ENCODE measurements around the gene MMP23B.

The MMP23B gene

GRCh38 chr1:1609822-1610485 lies 22.0 kb upstream of the MMP23B start:
- Mint-ChIP-seq H3K36me3 (ENCODE audit: low read depth) (peaks cover 5% of the 10 kb centered on the region), H3K4me3 (no peak overlapping the region), H3K9me3 (no peaks in the 10 kb centered on the region), H3K27ac (no peak overlapping the region), H3K4me1 (ENCODE audit: low read depth) (peaks cover 37% of the 10 kb centered on the region), H3K27me3 (no peaks in the 10 kb centered on the region)
- intact Hi-C loops (cut with micrococcal nuclease), result no loop called here

GRCh38 chr1:1610796-1611195 lies 21.2 kb upstream of the MMP23B start:
- no peak overlapping the region for H3K27ac Mint-ChIP-seq
- H3K4me3 Mint-ChIP-seq, result no peak overlapping the region
- no peaks in the 10 kb centered on the region for H3K27me3 Mint-ChIP-seq
- H3K9me3 Mint-ChIP-seq, result no peaks in the 10 kb centered on the region
- peaks cover 38% of the 10 kb centered on the region for H3K4me1 Mint-ChIP-seq (ENCODE audit: low read depth)
- intact Hi-C loops (cut with micrococcal nuclease), result no loop called here
- H3K36me3 Mint-ChIP-seq (ENCODE audit: low read depth), result peaks cover 13% of the 10 kb centered on the region

- Mint-ChIP-seq H3K27me3 (no peaks in the 10 kb centered on the region), H3K4me3 (no peak overlapping the region), H3K9me3 (no peaks in the 10 kb centered on the region), H3K27ac (no peak overlapping the region), H3K4me1 (ENCODE audit: low read depth) (peaks cover 41% of the 10 kb centered on the region), H3K36me3 (ENCODE audit: low read depth) (peaks cover 14% of the 10 kb centered on the region)
- intact Hi-C loops (cut with micrococcal nuclease), result no loop called here
Observed at GRCh38 chr1:1612104-1612400, 19.9 kb upstream of the MMP23B start.

- no peaks in the 10 kb centered on the region for H3K9me3 Mint-ChIP-seq
- H3K36me3 Mint-ChIP-seq (ENCODE audit: low read depth), result peaks cover 28% of the 10 kb centered on the region
- H3K27ac Mint-ChIP-seq, result peak overlapping the region; percentile 93
Observed at GRCh38 chr1:1613509-1614082, 18.4 kb upstream of the MMP23B start.

GRCh38 chr1:1614204-1614953 lies 17.6 kb upstream of the MMP23B start:
- intact Hi-C loops (cut with micrococcal nuclease), result no loop called here
- Mint-ChIP-seq H3K4me3 (peak overlapping the region; percentile 88), H3K9me3 (no peaks in the 10 kb centered on the region), H3K27ac (peak overlapping the region; percentile 93), H3K36me3 (ENCODE audit: low read depth) (peaks cover 35% of the 10 kb centered on the region), H3K27me3 (no peaks in the 10 kb centered on the region), H3K4me1 (ENCODE audit: low read depth) (peaks cover 42% of the 10 kb centered on the region)

More at GRCh38 chr1:1613509-1614082, 18.4 kb upstream of the MMP23B start:
- Mint-ChIP-seq H3K4me3 (peak overlapping the region; percentile 88), H3K27me3 (no peaks in the 10 kb centered on the region), H3K4me1 (ENCODE audit: low read depth) (peaks cover 42% of the 10 kb centered on the region)
- intact Hi-C loops (cut with micrococcal nuclease), result no loop called here

GRCh38 chr1:1614954-1615255 lies 17.1 kb upstream of the MMP23B start:
- H3K27me3 Mint-ChIP-seq, result no peaks in the 10 kb centered on the region
- peaks cover 35% of the 10 kb centered on the region for H3K36me3 Mint-ChIP-seq (ENCODE audit: low read depth)
- intact Hi-C loops (cut with micrococcal nuclease), result loop anchor here (1.0 to 5.0 kb wide), 3 partner anchors 8 to 103 kb away; partner anchors contain the start of genes ATAD3A and SSU72
- peaks cover 42% of the 10 kb centered on the region for H3K4me1 Mint-ChIP-seq (ENCODE audit: low read depth)
- H3K4me3 Mint-ChIP-seq, result peak overlapping the region; percentile 88
- H3K27ac Mint-ChIP-seq, result peak overlapping the region; percentile 93
- no peaks in the 10 kb centered on the region for H3K9me3 Mint-ChIP-seq

- Mint-ChIP-seq H3K36me3 (ENCODE audit: low read depth) (peaks cover 35% of the 10 kb centered on the region), H3K27ac (peak within 1 kb of the TSS; percentile 93), H3K4me3 (peak within 1 kb of the TSS; percentile 88), H3K9me3 (no peaks in the 10 kb centered on the region), H3K4me1 (ENCODE audit: low read depth) (peaks cover 42% of the 10 kb centered on the region), H3K27me3 (no peaks in the 10 kb centered on the region)
- intact Hi-C loops (cut with micrococcal nuclease), result loop anchor here (1.0 to 5.0 kb wide), 3 partner anchors 8 to 103 kb away; partner anchors contain the start of genes ATAD3A and SSU72
Observed at GRCh38 chr1:1615256-1616044, 16.5 kb upstream of the MMP23B start, which contains the start of gene MIB2. MIB2 (plus strand) TSS chr1:1615500; CDS start chr1:1623453, 7,953 bp downstream.

- Mint-ChIP-seq H3K4me3 (peak overlapping the region; percentile 76), H3K36me3 (ENCODE audit: low read depth) (peaks cover 35% of the 10 kb centered on the region), H3K4me1 (ENCODE audit: low read depth) (peaks cover 42% of the 10 kb centered on the region), H3K27ac (peak overlapping the region; percentile 93), H3K27me3 (no peaks in the 10 kb centered on the region), H3K9me3 (no peaks in the 10 kb centered on the region)
- intact Hi-C loops (cut with micrococcal nuclease), result loop anchor here (5.0 kb wide), 1 partner anchor 104 kb away; the partner anchor contains the start of gene ATAD3A
Observed at GRCh38 chr1:1616045-1616790, 15.8 kb upstream of the MMP23B start.

- intact Hi-C loops (cut with micrococcal nuclease), result loop anchor here (5.0 kb wide), 1 partner anchor 105 kb away; the partner anchor contains the start of gene ATAD3A
- H3K27me3 Mint-ChIP-seq, result no peaks in the 10 kb centered on the region
Observed at GRCh38 chr1:1616838-1617237, 15.1 kb upstream of the MMP23B start.

GRCh38 chr1:1617516-1617915 lies 14.5 kb upstream of the MMP23B start:
- Mint-ChIP-seq H3K27ac (no peak overlapping the region), H3K4me3 (peak overlapping the region; percentile 76), H3K9me3 (no peaks in the 10 kb centered on the region), H3K36me3 (ENCODE audit: low read depth) (peaks cover 35% of the 10 kb centered on the region), H3K4me1 (ENCODE audit: low read depth) (peaks cover 35% of the 10 kb centered on the region), H3K27me3 (no peaks in the 10 kb centered on the region)
- intact Hi-C loops (cut with micrococcal nuclease), result loop anchor here (5.0 kb wide), 1 partner anchor 105 kb away; the partner anchor contains the start of gene ATAD3A

More at GRCh38 chr1:1616838-1617237, 15.1 kb upstream of the MMP23B start:
- peaks cover 41% of the 10 kb centered on the region for H3K4me1 Mint-ChIP-seq (ENCODE audit: low read depth)
- peak overlapping the region; percentile 64 for H3K27ac Mint-ChIP-seq
- peaks cover 35% of the 10 kb centered on the region for H3K36me3 Mint-ChIP-seq (ENCODE audit: low read depth)
- H3K9me3 Mint-ChIP-seq, result no peaks in the 10 kb centered on the region
- peak overlapping the region; percentile 76 for H3K4me3 Mint-ChIP-seq

GRCh38 chr1:1617925-1618324 lies 14.0 kb upstream of the MMP23B start:
- H3K27ac Mint-ChIP-seq, result no peak overlapping the region

GRCh38 chr1:1618396-1619068 lies 13.4 kb upstream of the MMP23B start:
- intact Hi-C loops (cut with micrococcal nuclease), result loop anchor here (5.0 kb wide), 1 partner anchor 106 kb away; the partner anchor contains the start of gene ATAD3A
- Mint-ChIP-seq H3K27ac (no peak overlapping the region), H3K27me3 (no peaks in the 10 kb centered on the region), H3K9me3 (no peaks in the 10 kb centered on the region), H3K4me1 (ENCODE audit: low read depth) (peaks cover 32% of the 10 kb centered on the region), H3K36me3 (ENCODE audit: low read depth) (peaks cover 35% of the 10 kb centered on the region), H3K4me3 (no peak overlapping the region)

More at GRCh38 chr1:1617925-1618324, 14.0 kb upstream of the MMP23B start:
- intact Hi-C loops (cut with micrococcal nuclease), result loop anchor here (5.0 kb wide), 1 partner anchor 106 kb away; the partner anchor contains the start of gene ATAD3A
- H3K9me3 Mint-ChIP-seq, result no peaks in the 10 kb centered on the region
- no peak overlapping the region for H3K4me3 Mint-ChIP-seq
- peaks cover 35% of the 10 kb centered on the region for H3K4me1 Mint-ChIP-seq (ENCODE audit: low read depth)
- H3K27me3 Mint-ChIP-seq, result no peaks in the 10 kb centered on the region
- peaks cover 35% of the 10 kb centered on the region for H3K36me3 Mint-ChIP-seq (ENCODE audit: low read depth)
